ENCODE measurements around the gene HIPK2. TPM values are rescaled to one million over a fixed set of nuclear protein-coding genes. Genes with fewer than 3 reads are reported as not detected.

Gene HIPK2
- total and polyA plus RNA-seq, 10 of the 15 experiments (the other 5 are each of a cell fraction or from before 2014, with no cell fraction given) = 1.7 to 39.0 (median 9.4) TPM

GRCh38 chr7:139711991-139712743 lies 65.6 kb downstream of the HIPK2 start:
- ChIA-PET CTCF (no interaction called here), RAD21 (ENCODE audit: unreplicated experiment) (interaction anchor here (1.0 kb wide), 1 partner anchor 13 kb away, joined by 4 read pairs; no protein-coding TSS in a partner anchor), POLR2A (interaction anchor here (0.5 kb wide), 1 partner anchor 149 kb away, joined by 5 read pairs; no protein-coding TSS in a partner anchor), SMC1A (ENCODE audit: uncharacterized antibody, unreplicated experiment) (no interaction called here)
- in situ Hi-C loops (cut with MboI) (no loop called here), intact Hi-C loops (cut with micrococcal nuclease; ENCODE audit: unreplicated experiment) (no loop called here)
- H3K27me3 ChIP-seq (replicated peaks in 1 of 2; ENCODE audit: control insufficient read depth in 2 of 2, insufficient read depth in 2 of 2, low read length in 1 of 2) = no peaks in the 10 kb centered on the region
- peaks cover 8% of the 10 kb centered on the region for H3K79me2 ChIP-seq (ENCODE audit: control insufficient read depth, insufficient read depth, low read length)
- no peaks in the 10 kb centered on the region for H4K20me1 ChIP-seq (ENCODE audit: control insufficient read depth, insufficient read depth)
- DNase-seq (ENCODE audit: low read depth, low spot score) = no peak
- WGBS (ENCODE audit: insufficient coverage, insufficient replicate concordance, low lambda C conversion rate, missing lambda C conversion rate) = 71% methylated on average over 11 of the region's 11 CpGs
- no peak overlapping the region for H3K4me3 ChIP-seq
- no peaks in the 10 kb centered on the region; the same call in 2 of the 3 replicates for H3K9me3 ChIP-seq (replicated peaks; ENCODE audit: control insufficient read depth, insufficient read depth, low read length)
- H2AFZ ChIP-seq (ENCODE audit: control insufficient read depth, low read depth, low read length) = no peak overlapping the region
- no peak for FAIRE-seq
- BruUV-seq (replicated peaks) = no TSS peak
- no peak overlapping the region for H3K9ac ChIP-seq (ENCODE audit: control insufficient read depth, insufficient read depth, low read length)
- no peak for ATAC-seq
- no peak overlapping the region for H3K27ac ChIP-seq (ENCODE audit: control insufficient read depth, insufficient read depth)
- no peak for TF ChIP-seq CREB1 (IDR thresholded peaks at IDR 0.05; ENCODE audit: low read depth)
- TF ChIP-seq ETV6 (conservative IDR thresholded peaks at IDR 0.05 in 1 of 2, IDR thresholded peaks at IDR 0.05 in 1 of 2; ENCODE audit: borderline replicate concordance in 1 of 2, low read depth in 1 of 2) = no peak
- TF ChIP-seq PKNOX1 (IDR thresholded peaks at IDR 0.05) = no peak
- peak in 1 of 2 experiments; percentile 36; a peak in 1 of 4 replicates for TF ChIP-seq BHLHE40 (IDR thresholded peaks at IDR 0.05; ENCODE audit: borderline replicate concordance in 1 of 2, low read depth in 2 of 2, low read length in 1 of 2)
- no peak for TF ChIP-seq TCF3 (IDR thresholded peaks at IDR 0.05; ENCODE audit: borderline replicate concordance, insufficient read depth, low read depth, low read length)
- no peak for TF ChIP-seq EZH2 (IDR thresholded peaks at IDR 0.05; ENCODE audit: borderline replicate concordance, control insufficient read depth, low read depth, low read length)
- peak; percentile 8; the same call in 1 of the 2 replicates for TF ChIP-seq ZNF384 (IDR thresholded peaks at IDR 0.05; ENCODE audit: borderline replicate concordance, low read depth, low read length)
- no peak for TF ChIP-seq BMI1 (IDR thresholded peaks at IDR 0.05; ENCODE audit: borderline replicate concordance)
- no peak overlapping the region for H3K4me2 ChIP-seq (ENCODE audit: control insufficient read depth, insufficient read depth)
- peaks cover 18% of the 10 kb centered on the region for H3K4me1 ChIP-seq (ENCODE audit: control insufficient read depth, insufficient read depth, low read length)
- peaks cover 13 to 27% of the 10 kb centered on the region in 2 experiments; a peak in 3 of 4 replicates for H3K36me3 ChIP-seq (ENCODE audit: control insufficient read depth in 2 of 2, insufficient read depth in 2 of 2, low read length in 1 of 2)

Data from GM12878 (cell line).